Gastrocnemius medialis (tissue), 4 donors: ENCODE data around the gene PF4V1.

Experiments used
- POLR2A ChIP-seq, 2 donors: fragments of 450-650 bp; IDR thresholded peaks; one replicate each; pipeline ENCODE4 v1.6.1; 2017; ENCODE audit warnings: antibody characterized with exemption in 2 of 2, mild to moderate bottlenecking in 2 of 2, moderate library complexity in 2 of 2
- TF ChIP-seq, protein P1 (sequence below), 5 experiments: fragments of 450-650 bp in 3 of 5; fragments of 200-600 bp in 2 of 5; sonication (generic) in 2 of 5; IDR thresholded peaks in 4 of 5; conservative IDR thresholded peaks in 1 of 5; 1 replicate in 4 of 5; 2 replicates in 1 of 5; pipeline ENCODE4 v1.5.1; 2016 to 2019; ENCODE audit warnings: antibody characterized with exemption in 5 of 5, mild to moderate bottlenecking in 3 of 5, moderate library complexity in 3 of 5

DNA sequence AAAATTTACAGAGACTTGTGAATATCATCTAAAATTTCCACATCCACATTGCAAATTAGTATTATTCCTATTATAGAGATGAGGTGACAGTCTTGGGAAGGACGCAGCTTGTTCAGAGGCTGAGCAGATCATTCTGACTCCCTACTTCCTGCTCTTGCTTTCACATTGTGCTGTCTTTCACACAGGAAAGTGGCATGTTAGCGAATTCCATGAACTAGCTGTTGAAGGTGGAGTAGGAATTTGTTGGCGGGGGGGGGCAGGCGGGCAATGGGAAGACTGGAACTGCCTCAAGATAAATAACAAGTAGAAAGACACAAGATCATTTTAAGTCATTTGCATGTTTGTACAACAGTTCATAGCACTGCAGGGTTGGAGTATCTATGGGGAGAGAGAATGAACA lies 2.3 kb downstream of the PF4V1 start:
- TF ChIP-seq, protein P1, sequence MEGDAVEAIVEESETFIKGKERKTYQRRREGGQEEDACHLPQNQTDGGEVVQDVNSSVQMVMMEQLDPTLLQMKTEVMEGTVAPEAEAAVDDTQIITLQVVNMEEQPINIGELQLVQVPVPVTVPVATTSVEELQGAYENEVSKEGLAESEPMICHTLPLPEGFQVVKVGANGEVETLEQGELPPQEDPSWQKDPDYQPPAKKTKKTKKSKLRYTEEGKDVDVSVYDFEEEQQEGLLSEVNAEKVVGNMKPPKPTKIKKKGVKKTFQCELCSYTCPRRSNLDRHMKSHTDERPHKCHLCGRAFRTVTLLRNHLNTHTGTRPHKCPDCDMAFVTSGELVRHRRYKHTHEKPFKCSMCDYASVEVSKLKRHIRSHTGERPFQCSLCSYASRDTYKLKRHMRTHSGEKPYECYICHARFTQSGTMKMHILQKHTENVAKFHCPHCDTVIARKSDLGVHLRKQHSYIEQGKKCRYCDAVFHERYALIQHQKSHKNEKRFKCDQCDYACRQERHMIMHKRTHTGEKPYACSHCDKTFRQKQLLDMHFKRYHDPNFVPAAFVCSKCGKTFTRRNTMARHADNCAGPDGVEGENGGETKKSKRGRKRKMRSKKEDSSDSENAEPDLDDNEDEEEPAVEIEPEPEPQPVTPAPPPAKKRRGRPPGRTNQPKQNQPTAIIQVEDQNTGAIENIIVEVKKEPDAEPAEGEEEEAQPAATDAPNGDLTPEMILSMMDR (IDR thresholded peaks at IDR 0.05 in 4 of 5, conservative IDR thresholded peaks at IDR 0.05 in 1 of 5) = no peak
- TF ChIP-seq POLR2A (IDR thresholded peaks at IDR 0.05) = no peak
